OCI-LY1 (cell line): ENCODE data around the gene TMEM201.

ENCODE experiments used
- H2AFZ ChIP-seq: fragments of 200-600 bp; sonication (generic), shearing (Covaris generic); 2 replicates; pipeline ENCODE4 v1.6.0; 2014; ENCODE audit warnings: antibody characterized with exemption, mild to moderate bottlenecking, low read length
- H3F3A ChIP-seq: fragments of 200-600 bp; sonication (generic), shearing (Covaris generic); 2 replicates; pipeline ENCODE4 v1.6.0; 2014; ENCODE audit warnings: mild to moderate bottlenecking, antibody characterized with exemption, low read length, moderate library complexity; ENCODE audit not compliant: insufficient read depth
- H3K27ac ChIP-seq: fragments of 200-600 bp; sonication (generic); 2 replicates; pipeline ENCODE4 v1.5.1; 2014; ENCODE audit warnings: low read length, mixed run types, mild to moderate bottlenecking, low read depth; ENCODE audit not compliant: poor library complexity, severe bottlenecking
- H3K27me3 ChIP-seq: fragments of 200-600 bp; sonication (generic); 2 replicates; pipeline ENCODE4 v1.6.0; 2014; ENCODE audit warnings: antibody characterized with exemption, mild to moderate bottlenecking, low read length, moderate library complexity; ENCODE audit not compliant: insufficient read depth
- H3K36me3 ChIP-seq: fragments of 200-600 bp; sonication (generic); 2 replicates; pipeline ENCODE4 v1.6.1; 2014; ENCODE audit warnings: mild to moderate bottlenecking, antibody characterized with exemption, low read length, moderate library complexity, mixed read lengths; ENCODE audit not compliant: insufficient read depth
- H3K4me1 ChIP-seq: fragments of 200-600 bp; sonication (generic); 2 replicates; pipeline ENCODE4 v1.5.1; 2014; ENCODE audit warnings: mild to moderate bottlenecking, low read length, moderate library complexity; ENCODE audit not compliant: insufficient read depth, severe bottlenecking
- H3K4me2 ChIP-seq: fragments of 200-600 bp; sonication (generic), shearing (Covaris generic); 2 replicates; pipeline ENCODE4 v1.6.1; 2014; ENCODE audit warnings: low read length
- H3K4me3 ChIP-seq: fragments of 200-600 bp; sonication (generic); 2 replicates; pipeline ENCODE4 v1.5.1; 2014; ENCODE audit warnings: low read length, low read depth, mild to moderate bottlenecking, mixed read lengths; ENCODE audit not compliant: poor library complexity, severe bottlenecking
- H3K79me2 ChIP-seq: fragments of 200-600 bp; shearing (Covaris generic); 2 replicates; pipeline ENCODE4 v1.6.1; 2016; ENCODE audit warnings: mixed run types, low read length, mixed read lengths; ENCODE audit not compliant: insufficient read depth
- H3K9ac ChIP-seq: fragments of 200-600 bp; sonication (generic), shearing (Covaris generic); 2 replicates; pipeline ENCODE4 v1.6.1; 2014; ENCODE audit warnings: mild to moderate bottlenecking, low read length, mixed read lengths
- H3K9me2 ChIP-seq: fragments of 200-600 bp; sonication (generic), shearing (Covaris generic); 2 replicates; pipeline ENCODE4 v1.6.1; 2014; ENCODE audit warnings: low read depth, mild to moderate bottlenecking, low read length, mixed read lengths
- H3K9me3 ChIP-seq: fragments of 200-600 bp; shearing (Covaris generic); 2 replicates; pipeline ENCODE4 v1.6.1; 2014; ENCODE audit warnings: low read length, mixed read lengths
- H4K20me1 ChIP-seq: fragments of 200-600 bp; sonication (generic), shearing (Covaris generic); 2 replicates; pipeline ENCODE4 v1.6.0; 2016; ENCODE audit warnings: mild to moderate bottlenecking, low read length; ENCODE audit not compliant: insufficient read depth
- CTCF ChIP-seq: fragments of 200-600 bp; sonication (generic), shearing (Covaris generic); IDR thresholded peaks from 2 replicates; pipeline ENCODE4 v1.5.1; 2017; ENCODE audit warnings: mild to moderate bottlenecking, antibody characterized with exemption, low read length, moderate library complexity, mixed read lengths
- EZH2 ChIP-seq: fragments of 200-600 bp; sonication (generic), shearing (Covaris generic); IDR thresholded peaks from 2 replicates; pipeline ENCODE4 v1.8.0; 2017; ENCODE audit warnings: borderline replicate concordance, mixed run types, mild to moderate bottlenecking, antibody characterized with exemption, low read length, moderate library complexity, mixed read lengths

The TMEM201 gene

GRCh38 chr1:9576903-9577302 is 11.8 kb upstream of the TMEM201 start:
- Histone ChIP-seq H2AFZ (no peak overlapping the region), H3K4me2 (no peak overlapping the region), H3K27ac (no peak overlapping the region), H4K20me1 (no peaks in the 10 kb centered on the region), H3F3A (no peaks in the 10 kb centered on the region), H3K9me3 (no peaks in the 10 kb centered on the region), H3K9ac (no peak overlapping the region), H3K4me1 (no peaks in the 10 kb centered on the region), H3K9me2 (no peaks in the 10 kb centered on the region), H3K79me2 (no peaks in the 10 kb centered on the region), H3K36me3 (peaks cover 12% of the 10 kb centered on the region), H3K27me3 (no peaks in the 10 kb centered on the region), H3K4me3 (no peak overlapping the region)
- no peak for TF ChIP-seq EZH2
- TF ChIP-seq CTCF = no peak; the same call in 1 of the 2 replicates

GRCh38 chr1:9577423-9577822 is 11.3 kb upstream of the TMEM201 start:
- Histone ChIP-seq H3K4me3 (no peak overlapping the region), H3K4me2 (no peak overlapping the region), H3K27me3 (no peaks in the 10 kb centered on the region), H3K79me2 (no peaks in the 10 kb centered on the region), H3K9me2 (no peaks in the 10 kb centered on the region), H3K4me1 (no peaks in the 10 kb centered on the region), H3K9me3 (no peaks in the 10 kb centered on the region), H3F3A (0 out of 2 replicates have a peak, but pooled peaks cover under 1% of the 10 kb centered on the region), H3K9ac (no peak overlapping the region), H3K27ac (no peak overlapping the region), H2AFZ (no peak overlapping the region), H4K20me1 (no peaks in the 10 kb centered on the region), H3K36me3 (peaks cover 17% of the 10 kb centered on the region)
- no peak for TF ChIP-seq CTCF
- no peak for TF ChIP-seq EZH2

- H3K9me3 ChIP-seq = no peaks in the 10 kb centered on the region
- H3K4me1 ChIP-seq = no peaks in the 10 kb centered on the region
- H3K9me2 ChIP-seq = no peaks in the 10 kb centered on the region
- H3K27me3 ChIP-seq = no peaks in the 10 kb centered on the region
- no peak for TF ChIP-seq CTCF
- no peak for TF ChIP-seq EZH2
- H2AFZ ChIP-seq = no peak overlapping the region
- H3F3A ChIP-seq = peaks cover 3% of the 10 kb centered on the region; the same call in 1 of the 2 replicates
- no peaks in the 10 kb centered on the region for H3K79me2 ChIP-seq
- no peak overlapping the region for H3K9ac ChIP-seq
- H3K4me2 ChIP-seq = no peak overlapping the region
- no peak overlapping the region for H3K4me3 ChIP-seq
- H3K36me3 ChIP-seq = peaks cover 48% of the 10 kb centered on the region
- H3K27ac ChIP-seq = no peak overlapping the region
- no peaks in the 10 kb centered on the region for H4K20me1 ChIP-seq
These were observed 7.8 kb upstream of the TMEM201 start for GRCh38 chr1:9580942-9581341.
